HG03469 (cell line): ENCODE results near the gene CFAP97.
A peak's percentile ranks its signal among the peaks of the same experiment; 100 is the strongest.
"Not testable (repeated sequence)": the region's sequence is repeated elsewhere in the genome, so short reads cannot be mapped to it uniquely, and the experiment has no call there.

Experiments used
- ATAC-seq: cut with Tn5 transposase; IDR thresholded peaks from one replicate; pipeline ENCODE4 v1.9.1; 2021; ENCODE audit warnings: mild to moderate bottlenecking, moderate library complexity, moderate number of reproducible peaks; ENCODE audit not compliant: unreplicated experiment

Gene CFAP97

DNA sequence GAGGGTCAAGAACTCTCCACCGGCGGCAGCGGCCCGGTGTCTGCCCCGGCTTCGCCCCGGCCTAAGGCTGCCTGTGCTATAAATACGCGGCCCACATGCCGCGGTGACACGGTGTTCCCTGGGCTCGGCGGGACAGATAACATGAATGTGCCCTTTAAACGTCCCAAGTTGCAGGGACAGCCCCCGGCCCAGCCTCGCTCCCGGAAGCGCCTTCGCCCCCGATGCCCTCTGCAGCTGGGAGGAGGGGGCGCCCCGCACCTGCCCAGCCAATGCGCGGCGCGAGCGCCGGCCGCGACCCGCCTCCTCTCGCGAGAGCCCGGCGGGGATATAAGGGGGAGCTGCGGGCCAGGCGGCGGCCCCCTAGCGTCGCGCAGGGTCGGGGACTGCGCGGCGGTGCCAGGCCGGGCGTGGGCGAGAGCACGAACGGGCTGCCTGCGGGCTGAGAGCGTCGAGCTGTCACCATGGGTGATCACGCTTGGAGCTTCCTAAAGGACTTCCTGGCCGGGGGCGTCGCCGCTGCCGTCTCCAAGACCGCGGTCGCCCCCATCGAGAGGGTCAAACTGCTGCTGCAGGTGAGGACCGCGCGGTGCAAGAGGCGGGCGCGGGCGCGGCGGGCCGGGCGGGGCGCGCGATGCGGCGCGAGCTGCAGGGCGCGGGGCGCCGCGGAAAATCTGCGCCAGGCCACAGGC, 60.7 kb downstream of the CFAP97 start, which contains the start of gene SLC25A4:
SLC25A4 (plus strand) TSS at position 355 of the 689 bp plus-strand sequence; CDS start at position 462, 107 bp downstream.
- ATAC-seq: peak; percentile 78

DNA sequence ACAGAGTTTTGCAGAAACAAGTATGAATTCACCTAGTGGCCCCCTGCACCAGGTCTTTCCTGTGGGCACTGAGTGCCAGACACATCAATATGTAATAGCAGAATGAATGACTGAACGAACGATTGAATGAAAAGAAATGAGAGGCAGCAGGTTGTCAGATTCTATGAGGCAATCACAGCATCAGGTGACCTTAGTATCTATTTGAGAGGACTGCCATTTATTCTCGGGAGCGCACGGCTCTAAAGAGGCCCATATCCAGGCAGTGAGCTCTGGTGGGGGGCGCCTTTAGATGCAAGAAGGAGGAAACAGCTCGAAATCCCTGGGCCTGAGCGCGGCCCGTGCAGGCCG, 61.3 kb downstream of the CFAP97 start:
- peak; percentile 15 for ATAC-seq

DNA sequence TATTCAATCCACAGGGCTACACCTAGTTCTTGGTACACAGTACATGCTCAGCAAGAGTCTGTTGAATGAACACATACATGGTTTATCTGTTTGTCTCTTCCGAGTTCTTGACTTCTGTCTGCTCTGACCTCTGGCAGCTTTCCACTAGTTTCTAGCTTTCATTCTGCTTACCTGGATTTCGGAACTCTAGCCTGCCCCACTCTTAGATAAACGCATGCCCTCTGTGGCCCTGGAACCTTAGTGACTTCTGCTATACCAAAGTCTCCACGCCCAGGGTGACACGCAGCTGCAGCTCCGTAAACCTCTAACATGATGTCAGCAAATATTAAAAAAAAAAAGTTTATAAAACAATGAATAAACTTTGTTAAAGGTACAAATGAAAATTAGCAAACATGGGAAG, 62.0 kb downstream of the CFAP97 start:
- ATAC-seq: no peak

- ATAC-seq: no peak
Measured at GRCh38 chr4:185139736-185140135, 64.1 kb downstream of the CFAP97 start.

- ATAC-seq: no peak
Measured at GRCh38 chr4:185138161-185138560, 65.6 kb downstream of the CFAP97 start.

DNA sequence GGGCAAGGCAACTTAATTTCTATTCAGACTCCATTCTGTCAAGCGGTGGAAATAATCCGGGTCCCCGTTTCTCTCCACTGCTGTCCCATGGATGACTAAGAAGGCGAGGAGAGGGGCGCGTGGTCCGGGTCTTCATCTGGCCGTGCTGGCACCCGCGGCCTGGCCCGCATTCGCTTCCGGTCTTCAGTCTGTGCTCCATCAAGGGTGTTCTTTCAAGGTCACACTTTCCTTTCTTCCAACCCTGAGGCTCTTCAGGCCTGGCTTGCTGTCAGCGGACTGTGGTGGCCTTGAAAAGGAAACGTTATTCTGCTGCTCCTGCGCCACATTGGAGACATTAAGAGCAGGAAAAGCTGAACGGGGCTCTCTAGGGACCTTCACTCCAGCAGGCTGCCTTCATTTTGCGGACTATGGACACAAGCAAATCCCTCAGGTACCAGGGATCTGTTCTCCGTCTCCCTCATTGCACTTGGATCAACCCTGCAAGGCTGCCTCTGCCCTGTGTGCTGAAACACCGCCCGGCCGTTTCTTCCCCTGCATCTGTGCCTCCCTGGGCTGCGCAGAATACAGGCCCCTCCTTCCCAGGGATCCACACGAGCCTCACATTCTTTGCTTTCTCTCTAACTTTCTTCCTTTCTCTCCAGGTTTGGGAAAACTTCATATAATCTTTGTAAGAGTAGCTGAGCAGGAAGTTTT, 66.4 kb downstream of the CFAP97 start:
- no peak for ATAC-seq

- ATAC-seq: no peak
Measured at GRCh38 chr4:185134307-185134869, 69.4 kb downstream of the CFAP97 start.

GRCh38 chr4:185128272-185129119, 75.3 kb downstream of the CFAP97 start:
- ATAC-seq: no peak

DNA sequence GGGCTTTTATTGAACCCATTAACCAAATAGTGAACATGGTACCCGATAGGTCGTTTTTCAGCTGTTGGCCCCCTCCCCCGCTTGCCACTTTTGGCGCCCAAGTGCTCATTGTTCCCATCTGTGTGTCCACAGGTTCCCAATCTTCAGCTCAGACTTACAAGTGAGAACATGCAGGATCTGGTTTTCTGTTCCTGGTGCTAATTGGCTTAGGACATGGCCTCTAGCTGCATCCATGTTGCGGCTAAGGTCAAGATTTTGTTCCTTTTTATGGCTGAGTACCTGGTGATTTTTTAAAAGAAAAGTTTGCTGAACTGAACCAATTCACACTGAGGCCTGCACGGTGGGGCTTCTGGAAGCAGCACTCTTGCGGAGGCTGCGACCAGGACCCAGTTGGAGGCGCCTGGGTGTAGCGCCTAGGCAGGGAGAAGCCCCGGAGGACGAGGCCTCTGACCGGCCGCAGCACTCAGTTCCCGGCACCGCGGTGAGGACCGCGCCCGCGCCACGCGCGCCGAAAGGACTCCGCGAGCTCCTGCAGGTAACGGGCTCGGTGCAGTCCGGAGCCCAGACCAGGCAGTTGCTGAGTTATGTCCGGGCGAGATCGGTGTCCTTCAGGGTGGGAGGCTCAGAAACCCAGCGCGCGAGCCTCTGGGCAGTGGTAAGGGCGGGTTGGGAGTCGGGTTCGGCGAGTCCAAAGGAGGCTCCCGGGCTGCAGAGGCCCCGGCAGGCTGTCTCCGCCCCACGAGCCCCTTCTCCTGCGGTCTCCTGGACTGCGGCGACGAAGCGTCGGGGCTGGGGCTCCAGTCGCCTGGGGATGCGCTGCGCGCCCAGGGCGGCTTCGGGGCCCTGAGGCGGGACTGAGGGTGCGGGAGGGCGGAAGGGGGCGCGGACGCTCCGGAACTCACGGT, 76.5 kb downstream of the CFAP97 start:
- ATAC-seq: no peak

GRCh38 chr4:185124006-185124405, 79.8 kb downstream of the CFAP97 start:
- ATAC-seq: no peak

- peak; percentile 51 for ATAC-seq
Measured at GRCh38 chr4:185122681-185123345, 81.0 kb downstream of the CFAP97 start.

- no peak for ATAC-seq
Measured at GRCh38 chr4:185120631-185120946, 83.2 kb downstream of the CFAP97 start.

DNA sequence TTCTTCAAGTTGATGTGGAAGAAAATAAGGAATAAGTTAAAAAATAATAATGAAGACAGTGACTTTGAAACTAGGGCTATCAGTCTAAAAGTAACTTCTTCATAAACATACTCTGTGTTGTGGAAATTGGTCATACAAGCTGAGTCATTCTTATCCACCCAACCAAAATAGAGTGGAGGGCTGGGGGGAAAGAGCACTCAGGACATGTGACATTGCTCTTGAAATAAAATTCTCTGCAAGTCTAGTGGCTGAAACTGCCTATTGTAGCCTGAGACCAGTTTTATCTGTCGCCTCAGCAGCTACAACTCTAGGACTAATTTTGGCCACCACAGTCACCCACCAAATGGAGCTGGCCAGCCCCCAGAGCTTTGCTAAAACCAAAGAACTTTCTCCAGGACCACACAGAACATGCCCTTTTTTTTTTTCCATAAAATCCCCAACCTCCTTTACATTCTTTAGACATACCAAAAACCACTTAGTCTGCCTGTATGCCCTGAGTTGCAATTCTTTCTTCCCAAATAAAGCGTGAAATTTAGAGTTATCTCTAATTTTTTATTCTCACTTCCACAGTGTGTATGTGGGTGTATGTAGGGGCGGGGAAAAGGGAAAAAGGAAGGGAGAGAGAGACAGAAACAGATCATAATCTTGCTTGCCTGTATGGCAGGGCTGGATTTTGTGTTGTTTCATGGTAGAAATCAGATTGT, 83.7 kb downstream of the CFAP97 start:
- no peak for ATAC-seq

GRCh38 chr4:185119467-185119866, 84.3 kb downstream of the CFAP97 start:
- ATAC-seq: not testable (repeated sequence)

DNA sequence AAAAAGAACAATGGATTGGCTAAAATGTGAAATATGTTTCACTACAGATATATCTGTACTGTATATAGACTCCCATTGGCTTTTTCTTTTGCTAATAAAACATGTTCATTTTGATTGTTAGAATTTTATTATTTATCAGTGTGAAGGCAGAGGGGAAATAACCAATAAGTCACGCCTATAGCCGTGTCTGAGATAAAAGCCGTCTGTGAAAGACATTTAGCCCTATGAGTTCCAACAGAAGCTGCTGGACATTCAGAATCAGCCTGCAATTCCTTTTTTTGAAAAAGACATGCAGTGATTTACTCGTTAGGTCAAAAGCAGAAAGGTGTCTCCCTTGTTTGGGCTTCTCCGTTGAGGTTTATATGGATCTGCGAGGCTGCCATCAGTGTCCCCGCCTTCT, 84.9 kb downstream of the CFAP97 start:
- no peak for ATAC-seq

GRCh38 chr4:185117300-185117934, 86.4 kb downstream of the CFAP97 start:
- no peak for ATAC-seq

DNA sequence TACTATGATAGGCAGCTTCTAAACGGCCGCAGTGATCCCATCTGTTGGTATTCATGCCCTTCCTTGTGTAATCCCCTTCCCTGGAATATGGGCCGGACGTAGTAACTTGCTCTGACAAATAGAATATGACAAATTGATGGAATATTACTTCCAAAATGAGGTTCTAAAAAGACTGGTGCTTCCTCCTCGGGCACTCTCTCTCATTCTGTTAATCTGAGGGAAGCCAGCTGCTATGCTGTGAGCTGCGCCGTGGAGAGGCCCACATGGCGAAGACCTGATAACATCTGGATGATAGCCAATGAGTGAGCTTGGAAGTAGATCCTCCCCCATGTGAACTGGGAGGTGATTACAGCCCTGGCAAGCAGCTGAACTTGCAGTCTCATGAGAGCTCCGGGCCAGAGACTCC, 88.0 kb downstream of the CFAP97 start:
- ATAC-seq: no peak

- no peak for ATAC-seq
Measured at GRCh38 chr4:185113340-185113739, 90.5 kb downstream of the CFAP97 start.

DNA sequence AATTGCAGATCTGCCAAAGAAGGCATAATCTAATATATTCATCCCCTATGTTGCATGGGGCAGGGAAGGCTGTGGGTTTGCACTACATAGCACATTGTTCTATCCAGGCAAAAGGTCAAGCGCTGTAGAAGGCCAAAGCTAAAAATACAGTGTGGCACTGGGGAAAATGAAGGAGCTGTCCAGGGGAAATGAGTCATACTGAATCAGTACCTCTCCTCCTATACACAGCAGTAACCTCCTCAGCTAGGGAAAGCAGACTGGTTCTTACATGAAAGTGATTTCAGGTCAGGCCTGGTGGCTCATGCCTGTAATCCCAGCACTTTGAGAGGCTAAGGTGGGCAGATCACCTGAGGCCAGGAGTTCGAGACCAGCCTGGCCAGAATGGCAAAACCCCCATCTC, 91.7 kb downstream of the CFAP97 start:
- ATAC-seq: no peak
